Type B pancreatic cell (in vitro differentiated cells): ENCODE data around the gene CEP63. TPM values are rescaled to one million over a fixed set of nuclear protein-coding genes. Genes with fewer than 3 reads are reported as not detected.

Experiments used
- DNase-seq: peaks from one replicate; pipeline ENCODE4 v3.0.0; 2021; ENCODE audit warnings: mixed read lengths; ENCODE audit not compliant: unreplicated experiment; ENCODE audit errors: extremely low spot score
- H3K27ac Mint-ChIP-seq: 2 replicates; pipeline ENCODE4 v1.8.0; 2021; ENCODE audit warnings: mild to moderate bottlenecking, mixed read lengths
- H3K27me3 Mint-ChIP-seq: 2 replicates; pipeline ENCODE4 v1.8.0; 2021; ENCODE audit warnings: mixed read lengths
- H3K36me3 Mint-ChIP-seq: 2 replicates; pipeline ENCODE4 v1.8.0; 2021; ENCODE audit warnings: mixed read lengths
- H3K4me1 Mint-ChIP-seq: one replicate; pipeline ENCODE4 v1.8.0; 2021; ENCODE audit warnings: mixed read lengths; ENCODE audit not compliant: unreplicated experiment
- H3K4me3 Mint-ChIP-seq: 2 replicates; pipeline ENCODE4 v1.8.0; 2021; ENCODE audit warnings: mild to moderate bottlenecking, mixed read lengths
- H3K9me3 Mint-ChIP-seq: 2 replicates; pipeline ENCODE4 v1.8.0; 2021; ENCODE audit warnings: mixed read lengths
- CTCF ChIP-seq: fragments of 200-600 bp; sonication (generic); conservative IDR thresholded peaks from 2 replicates; pipeline ENCODE4 v1.5.0; 2021; ENCODE audit warnings: antibody characterized with exemption, mild to moderate bottlenecking
- total RNA-seq: library from RNA; stranded (reverse); gene quantifications from 2 replicates; pipeline ENCODE4 v1.2.1, GENCODE V29; 2021; ENCODE audit warnings: low replicate concordance

CEP63 gene
- total RNA-seq, 1 donor from 2014 or later = 22.8 TPM

GRCh38 chr3:134476306-134476705, 9.6 kb upstream of the CEP63 start:
- no peak for TF ChIP-seq CTCF

GRCh38 chr3:134477002-134477401, 8.9 kb upstream of the CEP63 start:
- Mint-ChIP-seq H3K27ac (no peak overlapping the region), H3K27me3 (no peaks in the 10 kb centered on the region), H3K4me3 (no peak overlapping the region), H3K4me1 (no peaks in the 10 kb centered on the region), H3K9me3 (no peaks in the 10 kb centered on the region), H3K36me3 (peaks cover 20% of the 10 kb centered on the region)
- no peak for TF ChIP-seq CTCF
- no peak for DNase-seq

More at GRCh38 chr3:134476306-134476705, 9.6 kb upstream of the CEP63 start:
- DNase-seq = no peak
- Mint-ChIP-seq H3K9me3 (no peaks in the 10 kb centered on the region), H3K27me3 (no peaks in the 10 kb centered on the region), H3K36me3 (peaks cover 20% of the 10 kb centered on the region), H3K27ac (no peak overlapping the region), H3K4me3 (no peak overlapping the region), H3K4me1 (no peaks in the 10 kb centered on the region)

- Mint-ChIP-seq H3K27me3 (no peaks in the 10 kb centered on the region), H3K4me3 (no peak overlapping the region), H3K36me3 (peaks cover 25% of the 10 kb centered on the region), H3K27ac (no peak overlapping the region), H3K9me3 (no peaks in the 10 kb centered on the region), H3K4me1 (no peaks in the 10 kb centered on the region)
- no peak for TF ChIP-seq CTCF
- DNase-seq = no peak
These were observed 7.9 kb upstream of the CEP63 start for GRCh38 chr3:134477938-134478337.

- no peak for DNase-seq
- H3K27me3 Mint-ChIP-seq = no peaks in the 10 kb centered on the region
- H3K27ac Mint-ChIP-seq = no peak overlapping the region
- TF ChIP-seq CTCF = no peak
- H3K36me3 Mint-ChIP-seq = peaks cover 31% of the 10 kb centered on the region
- H3K4me1 Mint-ChIP-seq = peaks cover 8% of the 10 kb centered on the region
- H3K9me3 Mint-ChIP-seq = no peaks in the 10 kb centered on the region
- no peak overlapping the region for H3K4me3 Mint-ChIP-seq
These were observed 5.3 kb upstream of the CEP63 start for GRCh38 chr3:134480546-134480945.

GRCh38 chr3:134481166-134481565, 4.7 kb upstream of the CEP63 start:
- Mint-ChIP-seq H3K4me1 (peaks cover 8% of the 10 kb centered on the region), H3K27me3 (no peaks in the 10 kb centered on the region), H3K9me3 (no peaks in the 10 kb centered on the region), H3K4me3 (no peak overlapping the region), H3K36me3 (peaks cover 31% of the 10 kb centered on the region), H3K27ac (no peak overlapping the region)
- TF ChIP-seq CTCF = no peak
- DNase-seq = no peak

- no peaks in the 10 kb centered on the region for H3K9me3 Mint-ChIP-seq
These were observed 3.2 kb upstream of the CEP63 start for GRCh38 chr3:134482622-134483021.

More at GRCh38 chr3:134482622-134483021, 3.2 kb upstream of the CEP63 start:
- Mint-ChIP-seq H3K4me1 (peaks cover 15% of the 10 kb centered on the region), H3K27me3 (no peaks in the 10 kb centered on the region), H3K27ac (no peak overlapping the region), H3K4me3 (peak overlapping the region; percentile 4), H3K36me3 (peaks cover 22% of the 10 kb centered on the region)
- no peak for DNase-seq
- no peak for TF ChIP-seq CTCF
